Ureter (tissue), 1 donor: ENCODE measurements around the gene STAT3. TPM values are rescaled to one million over a fixed set of nuclear protein-coding genes. Genes with fewer than 3 reads are reported as not detected.

ENCODE experiments used
- total RNA-seq: library from RNA; stranded (reverse); gene quantifications from one replicate; pipeline ENCODE4 v1.2.4, GENCODE V29; 2023
- donor health status: DM: yes; HTN: yes; CAD: no.

Gene STAT3
- total RNA-seq, 1 donor from 2014 or later, result 295 TPM

Other genes with a start within 250 kb of the STAT3 start
- 120 TPM for gene RAB5C, start 233.5 kb downstream of the STAT3 start, total RNA-seq
- 0.99 TPM for gene KCNH4, start 207.3 kb downstream of the STAT3 start, total RNA-seq
- not detected for gene HCRT, start 203.0 kb downstream of the STAT3 start, total RNA-seq
- 26.2 TPM for gene GHDC, start 193.9 kb downstream of the STAT3 start, total RNA-seq
- gene STAT5B, start 112.1 kb downstream of the STAT3 start, total RNA-seq, result 64.0 TPM
- 37.4 TPM for gene STAT5A, start 99.9 kb downstream of the STAT3 start, total RNA-seq
- gene CAVIN1, start 34.8 kb upstream of the STAT3 start, total RNA-seq, result 177 TPM
- gene ATP6V0A1, start 70.4 kb upstream of the STAT3 start, total RNA-seq, result 67.1 TPM
- 33.1 TPM for gene NAGLU, start 147.8 kb upstream of the STAT3 start, total RNA-seq
- 3.6 TPM for gene HSD17B1, start 164.5 kb upstream of the STAT3 start, total RNA-seq
- gene COASY, start 173.7 kb upstream of the STAT3 start, total RNA-seq, result 77.0 TPM
- gene MLX, start 178.7 kb upstream of the STAT3 start, total RNA-seq, result 53.8 TPM
- gene PSMC3IP, start 189.3 kb upstream of the STAT3 start, total RNA-seq, result 4.3 TPM
- gene RETREG3, start 220.9 kb upstream of the STAT3 start, total RNA-seq, result 76.5 TPM
- gene TUBG1, start 221.2 kb upstream of the STAT3 start, total RNA-seq, result 49.7 TPM